COLO829 (cell line): Measurements from ENCODE around the gene RNASEH2B.

Source experiments
- DNase-seq: peaks from one replicate; pipeline ENCODE4 v3.0.0; 2012; ENCODE audit warnings: low spot score

The RNASEH2B gene

DNA sequence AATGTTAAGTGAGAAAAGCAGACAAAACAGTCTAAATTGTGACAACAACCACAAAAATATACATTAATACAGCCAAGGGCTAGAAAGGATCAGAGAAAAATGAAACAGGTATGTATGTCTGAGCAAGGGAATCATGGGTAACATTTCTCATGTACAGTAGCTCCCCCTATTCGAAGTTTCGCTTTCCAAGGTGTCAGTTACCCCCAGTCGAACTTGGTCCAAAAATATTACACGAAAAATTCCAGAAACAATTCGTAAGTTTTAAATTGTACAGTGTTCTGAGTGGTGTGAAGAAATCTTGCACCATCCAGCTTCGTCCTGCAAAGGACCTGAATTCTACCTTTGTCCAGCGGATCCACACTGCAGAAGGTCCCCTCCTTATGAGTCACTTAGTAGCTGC lies 1.8 kb upstream of the RNASEH2B start:
- no peak for DNase-seq

DNA sequence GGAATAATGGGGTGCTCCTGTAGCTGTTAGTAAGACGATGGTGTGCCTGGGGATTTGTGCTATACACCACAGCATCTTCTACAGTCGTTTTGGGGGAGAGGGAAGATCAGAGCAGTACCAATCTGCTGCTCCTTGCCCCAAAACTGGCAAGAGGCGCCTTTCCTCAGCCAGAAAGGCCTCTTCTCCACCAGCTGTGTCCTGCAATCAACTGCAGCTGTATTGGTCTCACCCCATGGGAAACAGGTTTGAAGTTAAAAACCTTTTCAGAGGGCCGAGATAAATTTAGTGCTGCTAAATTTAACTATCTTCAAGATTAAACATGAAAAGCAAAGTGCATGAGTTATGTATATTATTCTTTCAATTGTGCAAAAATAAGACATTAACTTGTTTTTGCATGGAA lies 1.2 kb upstream of the RNASEH2B start:
- no peak for DNase-seq

DNA sequence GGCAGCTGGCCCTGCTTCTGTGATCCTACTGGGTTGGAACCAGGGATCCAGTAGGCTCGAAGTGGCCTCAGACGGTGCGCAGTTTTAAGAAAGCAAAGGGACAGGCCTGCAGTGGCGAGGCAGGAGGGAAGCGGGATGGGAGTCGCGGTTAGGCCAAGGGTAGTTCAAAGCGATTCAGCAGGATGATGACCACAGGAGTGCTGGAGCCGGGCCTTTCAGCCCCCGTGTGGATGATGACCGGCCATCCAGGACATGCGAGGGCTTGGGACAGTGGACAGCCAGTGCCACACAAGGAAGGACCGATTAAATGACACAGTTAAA lies 854 bp downstream of the RNASEH2B start:
- DNase-seq: peak; percentile 23

DNA sequence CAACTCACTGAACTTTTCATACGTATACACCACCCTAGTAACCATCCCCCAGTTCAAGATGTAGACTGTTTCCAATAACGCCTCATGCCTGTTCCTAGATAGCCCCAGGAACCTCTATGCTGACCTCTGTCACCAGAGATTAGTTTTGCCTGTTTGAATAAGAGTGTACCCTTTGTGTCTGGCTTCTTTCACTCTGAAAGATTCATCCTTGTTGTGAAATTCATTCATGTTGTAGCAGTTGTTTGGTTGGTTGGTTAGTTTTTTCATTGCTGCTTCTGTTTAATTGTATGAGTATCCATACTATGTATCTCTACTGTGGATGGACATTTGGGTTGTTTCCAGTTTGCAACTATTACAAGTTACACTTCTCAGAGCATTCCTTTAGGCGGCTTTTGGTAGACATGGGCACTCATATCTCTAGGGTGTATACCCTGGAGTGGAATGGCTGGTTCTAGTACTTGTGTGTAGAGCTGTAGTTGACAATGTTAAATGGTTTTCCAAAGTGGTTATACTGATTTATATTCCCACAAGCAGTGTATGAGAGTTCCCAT lies 1.6 kb downstream of the RNASEH2B start:
- DNase-seq: peak; percentile 16

DNA sequence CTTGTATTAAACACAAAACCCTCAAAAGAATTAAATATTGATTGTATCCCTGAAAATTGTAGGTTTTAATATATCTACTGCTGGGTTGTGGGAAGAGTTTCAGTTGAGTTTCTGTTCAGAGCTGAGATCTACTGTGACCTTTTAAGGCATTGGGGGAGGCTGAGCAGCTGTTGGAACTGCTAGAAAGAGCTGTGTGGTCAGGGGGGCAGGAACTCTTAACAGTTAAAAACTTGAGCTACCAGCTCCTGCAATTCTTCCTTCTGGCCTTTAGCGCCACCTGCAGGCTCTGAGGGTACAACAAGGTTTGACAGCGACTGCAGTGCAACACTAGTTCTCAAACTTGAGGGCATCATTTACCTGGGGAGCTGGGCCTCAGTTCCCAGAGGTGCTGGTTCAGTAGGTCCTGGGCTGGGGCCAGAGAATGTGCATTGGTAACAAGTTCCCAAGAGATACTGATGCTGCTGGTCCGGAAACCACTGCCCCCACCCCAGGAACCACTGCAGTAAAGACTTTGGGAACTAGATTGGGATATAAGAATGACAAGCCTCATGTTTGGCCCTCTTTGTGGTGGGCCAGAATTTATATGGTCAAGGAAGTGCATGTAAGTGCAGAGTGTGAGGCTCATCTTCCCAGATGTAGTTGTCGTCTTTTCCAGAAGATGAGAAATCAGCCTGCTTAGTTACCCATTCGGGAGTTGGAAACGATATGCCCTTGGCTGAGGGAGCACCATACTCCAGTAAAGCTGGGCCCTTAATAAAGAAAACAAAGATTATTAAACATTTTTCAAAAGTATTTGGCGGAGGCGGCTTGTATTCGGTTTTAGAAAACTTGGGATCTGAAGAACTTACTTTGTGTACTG lies 2.6 kb downstream of the RNASEH2B start:
- peak; percentile 83 for DNase-seq

DNA sequence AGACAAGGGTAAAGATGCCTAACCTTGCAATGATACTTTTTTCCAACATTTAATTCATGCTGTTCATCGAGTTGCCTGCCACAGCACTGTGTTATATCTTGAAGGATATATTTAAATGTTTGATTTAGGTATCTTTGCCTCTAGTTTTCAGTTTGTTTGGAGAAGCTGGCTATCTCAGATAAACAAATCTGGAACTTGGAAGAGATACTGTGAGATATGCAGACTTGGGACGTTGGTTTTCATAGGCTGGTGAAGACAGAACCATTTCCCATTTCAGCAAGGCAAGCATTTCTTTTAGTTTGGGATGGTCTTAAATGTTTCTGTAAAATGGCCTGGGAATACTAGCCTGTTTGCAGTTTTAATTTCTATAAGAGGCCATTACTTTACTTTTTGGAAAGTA lies 3.3 kb downstream of the RNASEH2B start:
- no peak for DNase-seq

DNA sequence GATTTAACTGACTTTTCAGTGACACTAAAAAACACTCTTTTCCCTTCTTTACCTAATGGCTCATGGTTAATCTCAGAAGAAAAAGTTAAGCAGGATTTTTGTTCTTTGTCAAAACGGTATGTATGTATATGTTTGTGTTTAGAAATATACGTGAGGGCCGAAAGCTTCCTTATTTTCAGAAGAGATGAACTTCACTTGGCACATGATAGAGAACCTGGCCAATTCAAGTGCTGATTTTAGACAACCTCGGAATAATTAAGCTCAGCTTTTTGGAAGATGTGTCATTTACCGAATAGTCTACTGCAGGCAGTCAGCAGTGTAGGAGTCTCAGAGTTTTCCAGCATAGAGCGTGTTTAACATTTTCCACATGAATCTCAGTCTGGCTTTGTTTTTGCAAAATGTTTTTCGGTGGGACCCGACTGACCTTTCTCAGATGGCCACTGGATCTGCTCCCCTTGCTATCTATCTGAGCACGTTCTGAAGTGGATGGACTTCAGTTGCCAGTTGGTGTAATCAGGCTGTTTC lies 4.6 kb downstream of the RNASEH2B start:
- no peak for DNase-seq

DNA sequence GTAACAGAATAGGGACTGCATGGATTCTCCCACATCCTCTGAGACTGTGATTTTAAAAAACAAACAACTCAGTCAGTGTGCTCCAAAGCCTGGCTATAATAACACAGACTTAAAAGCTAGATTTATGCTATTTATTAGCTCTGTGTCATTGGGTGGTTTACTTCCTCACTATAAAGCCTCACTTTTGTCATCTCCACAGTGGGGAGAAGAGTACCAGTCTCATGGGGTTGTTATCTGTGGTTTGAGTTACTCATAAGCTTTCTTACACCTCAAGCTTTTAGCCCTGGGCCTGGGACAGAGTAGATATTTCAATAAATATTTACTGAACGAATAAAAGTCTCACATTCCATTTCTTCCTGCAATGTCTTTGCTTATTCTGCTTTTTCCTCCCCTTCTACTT lies 5.3 kb downstream of the RNASEH2B start:
- DNase-seq: no peak

DNA sequence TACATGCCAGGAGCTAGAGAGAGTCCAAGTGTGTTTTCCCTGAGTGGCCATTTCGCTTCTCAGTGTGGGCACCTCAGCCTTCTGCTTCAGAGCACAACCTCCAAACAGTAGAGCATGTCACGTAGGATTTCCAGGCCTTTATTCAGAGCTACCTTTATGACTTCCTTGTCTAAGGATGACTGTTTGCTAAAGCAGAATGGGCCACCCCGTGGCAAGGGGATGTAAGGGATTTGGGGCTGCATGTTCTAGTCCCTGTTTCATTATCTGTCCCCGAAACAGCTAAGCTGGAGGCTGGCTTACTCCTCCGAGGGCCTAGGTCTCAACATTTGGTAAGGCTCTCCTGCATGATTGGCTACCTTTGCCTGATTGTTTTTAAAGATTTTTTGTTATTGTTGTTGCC lies 6.0 kb downstream of the RNASEH2B start:
- DNase-seq: no peak

DNA sequence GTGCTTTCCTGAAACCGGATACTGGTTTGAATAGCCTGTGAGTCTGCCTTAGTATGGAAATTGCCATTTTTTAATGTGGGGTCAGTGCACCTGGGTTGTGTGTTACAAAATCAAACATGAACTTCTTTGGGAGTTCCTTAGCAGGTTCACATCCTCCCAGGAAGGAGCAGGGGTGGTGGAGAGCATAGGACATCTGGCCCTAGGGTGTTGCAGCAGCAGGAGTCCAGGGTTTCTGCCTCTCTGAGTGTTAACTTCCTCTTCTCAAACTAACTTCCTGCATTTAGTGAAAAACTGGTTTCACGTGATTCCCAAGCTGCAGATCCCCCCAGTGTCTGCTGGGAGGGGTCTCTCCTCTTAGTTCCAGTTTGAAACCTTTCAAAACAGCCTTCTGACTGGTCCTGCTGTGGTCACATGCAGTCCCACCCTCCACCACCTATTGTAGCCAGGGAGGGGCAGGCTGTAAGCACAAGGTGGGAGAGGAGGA lies 7.2 kb downstream of the RNASEH2B start:
- no peak for DNase-seq

DNA sequence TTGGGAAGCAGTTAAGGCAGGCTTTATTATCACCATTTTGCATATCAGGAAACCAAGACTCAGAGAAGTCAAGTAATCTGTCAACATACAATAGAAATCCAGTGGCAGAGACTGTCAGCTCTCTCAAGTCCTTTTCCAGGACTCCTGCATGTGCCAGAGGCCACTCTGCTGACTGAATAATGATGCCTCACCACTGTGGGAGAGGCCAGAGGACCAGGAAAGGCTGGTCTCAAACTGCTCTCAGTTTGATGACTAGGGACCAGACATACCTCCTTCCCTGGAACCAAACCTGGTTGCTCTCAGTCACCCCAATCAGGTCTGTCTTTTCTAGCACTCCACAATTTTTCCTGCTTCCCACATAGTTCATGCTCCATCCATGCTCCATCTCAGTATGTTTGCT lies 8.0 kb downstream of the RNASEH2B start:
- no peak for DNase-seq

DNA sequence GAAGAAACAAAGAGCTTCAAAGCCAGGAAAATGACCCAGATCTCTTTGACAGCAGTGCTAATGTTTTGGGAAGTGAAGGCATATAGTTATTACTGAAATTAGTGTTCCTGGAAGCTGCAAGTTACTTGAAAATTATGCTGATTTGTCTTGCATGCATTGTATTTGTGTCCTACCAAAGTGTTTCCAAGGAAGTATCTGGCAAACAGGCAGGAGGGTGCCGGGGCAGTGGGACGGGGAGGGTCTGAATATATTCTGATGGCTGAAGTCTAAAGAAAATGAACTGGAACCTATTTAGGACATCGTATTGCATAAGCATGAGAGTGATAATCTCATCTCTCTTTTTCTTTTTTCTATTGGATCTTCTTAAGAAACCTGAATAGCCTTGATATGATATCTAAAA lies 9.0 kb downstream of the RNASEH2B start:
- no peak for DNase-seq

DNA sequence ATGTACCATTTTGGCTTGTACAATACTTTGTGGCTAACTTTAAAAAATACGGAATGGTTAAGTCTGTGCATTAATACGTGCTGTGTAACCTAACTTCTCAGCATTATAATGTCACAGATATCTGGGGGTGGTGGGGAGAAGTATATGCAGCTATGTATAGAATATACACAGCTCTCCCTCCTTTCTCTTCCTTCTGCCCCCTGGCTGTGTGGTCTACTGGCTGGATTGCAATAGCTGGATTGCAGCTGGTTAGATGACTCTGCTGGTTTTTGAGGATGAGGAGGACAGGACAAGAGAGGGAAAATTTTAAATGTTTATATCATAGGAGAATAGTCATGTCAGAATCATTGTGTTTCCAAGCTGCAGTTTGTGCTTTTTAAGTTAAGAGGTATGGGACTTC lies 9.7 kb downstream of the RNASEH2B start:
- no peak for DNase-seq

DNA sequence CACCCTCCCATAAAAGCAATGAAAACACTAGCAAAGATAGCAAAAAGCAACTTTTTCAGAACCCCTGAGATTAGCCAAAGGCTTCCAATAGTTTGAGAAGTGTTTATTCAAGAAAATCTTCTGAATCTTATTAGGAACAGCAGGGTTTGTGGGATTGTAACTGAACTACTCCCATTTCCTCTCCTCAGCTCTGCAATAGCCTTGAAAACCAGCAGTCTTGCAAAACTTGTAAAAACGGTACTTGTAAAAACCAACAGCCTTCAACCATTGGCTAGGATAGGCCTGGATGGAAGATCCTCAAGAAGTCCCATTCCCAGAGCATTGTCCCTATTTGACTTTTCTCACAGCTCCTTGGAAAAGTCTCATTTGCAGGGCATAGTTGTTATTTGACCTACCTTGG lies 12.1 kb downstream of the RNASEH2B start:
- DNase-seq: no peak

DNA sequence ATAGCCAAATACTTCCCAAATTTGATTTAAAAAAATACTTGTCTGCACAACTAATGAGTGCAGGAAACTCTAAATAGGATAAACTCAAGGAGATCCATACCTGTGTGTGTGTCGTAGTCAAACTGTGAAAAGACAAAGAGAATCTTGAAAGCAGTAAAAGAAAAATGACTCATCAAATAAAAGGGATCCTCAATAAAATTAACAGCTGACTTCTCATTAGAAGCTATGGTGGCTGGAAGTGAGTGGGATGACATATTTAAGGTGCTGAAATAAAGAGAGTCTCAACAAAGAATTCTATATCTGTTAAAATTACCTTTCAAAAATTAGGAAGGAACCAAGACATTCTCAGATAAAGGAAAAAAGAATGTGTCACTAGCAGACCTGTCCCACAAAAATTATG lies 13.7 kb downstream of the RNASEH2B start:
- no peak for DNase-seq

DNA sequence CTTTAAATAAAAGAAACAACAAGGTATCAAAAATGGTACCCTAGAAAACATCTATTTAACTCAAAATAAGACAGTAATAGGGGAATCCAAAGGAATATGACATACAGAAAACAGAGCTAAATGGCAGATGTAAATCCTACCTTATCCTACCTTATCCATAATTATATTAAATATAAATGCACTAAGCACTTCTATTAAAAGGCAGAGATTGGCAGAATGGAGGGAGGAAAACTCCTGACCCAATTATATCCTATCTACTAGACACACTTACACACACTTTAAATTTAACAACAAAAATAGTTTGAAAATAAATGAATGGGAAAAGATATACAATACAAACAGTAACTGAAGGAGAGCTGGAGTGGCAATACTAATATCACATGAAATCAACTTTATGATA lies 14.4 kb downstream of the RNASEH2B start:
- DNase-seq: no peak

DNA sequence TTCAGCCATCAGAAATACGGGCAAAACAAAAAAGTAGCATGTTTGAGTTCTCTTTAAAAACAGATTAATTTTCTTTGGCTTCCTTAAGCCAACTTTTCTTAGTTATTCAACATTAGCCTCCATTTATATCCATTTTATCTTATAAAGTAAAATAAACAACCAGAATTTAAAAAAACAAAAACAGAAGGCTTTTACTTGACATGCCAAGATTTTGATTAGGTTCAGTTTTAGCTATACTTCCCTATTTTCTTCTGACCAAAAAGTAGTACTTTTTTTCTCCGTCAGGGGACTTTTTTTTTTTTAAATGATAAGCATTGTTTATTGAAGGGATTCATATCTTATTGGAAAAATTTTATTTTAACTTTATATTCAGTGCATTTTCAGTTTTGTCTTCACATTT lies 18.1 kb downstream of the RNASEH2B start:
- no peak for DNase-seq

DNA sequence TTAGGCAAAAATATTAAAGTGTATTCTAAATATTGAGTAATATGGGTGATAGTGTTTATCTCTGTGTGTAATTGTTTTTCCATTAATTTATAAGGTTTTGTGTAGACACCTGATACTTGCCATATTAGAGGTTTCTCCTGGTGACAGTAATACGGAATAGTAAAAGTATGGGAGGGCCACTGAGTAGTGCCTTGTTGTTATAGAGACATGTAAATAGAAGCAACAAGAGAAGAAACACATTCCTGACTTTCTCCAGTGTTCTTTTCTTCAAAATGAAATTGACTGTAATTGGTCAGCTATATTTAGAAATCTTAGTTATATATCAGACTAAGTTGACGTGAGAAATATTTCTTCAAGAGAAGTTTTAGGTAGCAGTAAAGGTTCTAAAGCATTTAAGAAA lies 18.5 kb downstream of the RNASEH2B start:
- no peak for DNase-seq

DNA sequence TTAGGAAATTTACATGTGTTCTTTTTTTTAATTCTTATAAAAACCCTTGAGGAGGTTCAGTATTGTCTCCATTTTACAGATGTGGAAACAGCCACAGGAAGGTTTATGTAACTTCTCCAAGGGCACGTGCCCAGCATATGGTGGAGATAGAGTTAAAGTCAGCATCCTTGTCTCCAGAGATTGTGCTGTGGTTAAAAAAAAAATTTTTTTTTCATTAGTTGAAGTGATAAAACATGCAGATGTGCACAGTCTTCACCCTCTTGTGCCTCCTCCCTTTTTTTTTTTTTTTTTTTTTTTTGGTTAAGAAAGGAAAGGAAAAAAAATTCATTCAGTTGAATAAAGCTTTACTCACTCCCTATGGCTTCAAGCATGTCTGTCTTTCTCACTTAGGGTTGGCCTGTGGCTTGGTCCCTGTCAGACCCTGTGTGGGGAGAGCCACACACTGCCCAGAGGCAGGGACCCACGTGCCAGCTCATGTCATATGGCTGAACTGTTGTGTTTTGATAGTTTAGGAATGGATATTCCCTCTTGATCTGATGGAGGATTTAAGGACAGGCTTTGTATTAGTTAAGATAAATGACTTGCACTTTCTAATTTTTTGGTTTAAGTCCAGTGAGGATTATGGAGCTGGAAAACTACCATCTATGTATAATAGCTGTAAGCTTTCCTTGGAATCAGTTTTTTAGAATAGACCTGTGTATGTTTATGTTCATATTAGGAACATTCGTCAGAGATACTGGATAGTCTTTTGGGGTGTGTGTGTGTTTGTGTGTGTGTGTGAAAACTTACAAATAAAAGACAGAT lies 19.3 kb downstream of the RNASEH2B start:
- no peak for DNase-seq

DNA sequence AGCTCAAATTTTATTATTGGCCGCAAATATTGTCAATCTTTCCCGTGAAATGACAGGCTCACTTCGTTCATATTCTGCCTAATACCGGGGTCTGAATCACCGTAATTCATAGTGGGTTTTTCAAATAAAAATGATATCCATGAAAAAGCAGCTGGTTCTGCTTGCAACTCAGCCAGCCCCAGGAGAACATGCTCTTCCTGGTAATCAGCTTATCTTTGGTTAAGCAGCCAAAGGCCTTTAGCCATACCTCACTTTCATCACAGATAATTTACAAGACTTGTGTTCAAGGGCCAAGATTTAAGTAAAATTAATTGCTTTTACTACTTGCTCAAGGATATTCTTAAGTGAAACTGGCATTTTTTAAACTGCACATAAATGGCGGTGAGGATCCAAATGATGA lies 22.5 kb downstream of the RNASEH2B start:
- no peak for DNase-seq

DNA sequence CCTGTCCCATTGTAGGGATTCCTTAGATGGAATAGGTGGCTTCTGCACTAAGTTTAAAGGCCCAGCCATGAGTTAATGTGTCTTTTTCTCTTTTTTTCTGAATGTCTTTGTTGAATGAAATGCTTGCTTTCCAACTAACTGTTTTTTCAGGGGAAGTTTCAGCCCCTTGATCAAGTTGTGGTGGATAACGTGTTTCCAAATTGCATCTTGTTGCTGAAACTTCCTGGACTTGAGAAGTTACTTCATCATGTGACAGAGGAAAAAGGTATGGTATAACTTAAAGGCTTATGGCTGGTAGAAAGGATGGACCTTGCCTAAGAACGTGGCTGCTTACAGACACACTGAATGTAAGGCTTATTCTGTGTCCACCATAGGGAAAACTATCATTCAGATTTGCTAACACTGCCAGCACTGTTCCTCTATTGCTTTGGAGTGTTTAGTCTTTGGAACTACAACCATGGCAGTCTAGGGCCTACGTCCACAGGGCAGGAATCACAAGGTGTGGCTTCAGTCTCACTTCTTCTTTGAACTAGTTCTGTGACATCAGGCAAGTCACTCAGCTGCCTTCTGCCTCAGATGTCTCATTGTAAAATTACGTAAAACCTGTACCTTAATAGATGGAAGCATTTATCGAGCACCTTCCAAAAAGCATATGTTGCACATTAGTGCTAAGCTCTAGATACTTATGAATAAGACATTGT lies 25.3 kb downstream of the RNASEH2B start:
- DNase-seq: no peak

DNA sequence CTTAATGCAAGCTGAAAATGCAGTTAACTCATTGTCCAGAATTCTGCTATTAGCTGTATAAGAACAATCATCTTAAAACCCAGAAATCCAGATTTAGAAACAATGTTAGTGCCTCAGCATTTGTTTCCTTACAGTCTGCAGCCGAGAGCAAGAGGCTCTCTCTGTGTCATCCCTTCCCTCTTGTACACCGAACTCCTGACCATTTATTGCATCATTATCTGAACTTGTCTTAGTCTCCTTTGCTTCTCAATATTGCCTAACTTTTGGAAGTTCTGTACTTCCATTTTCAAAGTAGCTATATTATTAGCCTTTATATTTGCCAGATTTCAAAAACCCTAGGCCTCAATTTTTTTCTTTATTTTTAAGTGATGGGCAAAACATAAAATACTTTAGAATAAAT lies 27.1 kb downstream of the RNASEH2B start:
- no peak for DNase-seq
